Measurements from ENCODE around the gene LCN2. TPM values are rescaled to one million over a fixed set of nuclear protein-coding genes. Genes with fewer than 3 reads are reported as not detected.
"Not testable (repeated sequence)": the region's sequence is repeated elsewhere in the genome, so short reads cannot be mapped to it uniquely, and the experiment has no call there.

LCN2 gene
- polyA plus RNA-seq, 3 donors = 5.9 to 15.6 (median 9.5) TPM

GRCh38 chr9:128124873-128125579, 24.2 kb upstream of the LCN2 start:
- 60 to 73% (median 64%) methylated on average over 16 of the region's 16 CpGs for WGBS, 3 donors
- no peak overlapping the region for H3K27ac ChIP-seq (ENCODE audit: low read depth, low read length)

- no peak overlapping the region for H3K27ac ChIP-seq (ENCODE audit: low read depth, low read length)
- 31 to 45% (median 40%) methylated on average over 10 of the region's 10 CpGs for WGBS, 3 donors
These were observed 23.5 kb upstream of the LCN2 start for GRCh38 chr9:128125580-128126354.

- peak within 1 kb of the TSS; percentile 73 for H3K27ac ChIP-seq (ENCODE audit: low read depth, low read length)
- 0 to 1% (median 0%) methylated on average over 55 to 56 of the region's 56 CpGs for WGBS, 3 donors
These were observed 21.7 kb upstream of the LCN2 start, which contains the start of gene PTGES2 for GRCh38 chr9:128127568-128127989. TSS of gene PTGES2 (minus strand) at chr9:128127729. CDS start at chr9:128127717, 12 bp downstream.

- WGBS, 3 donors = 0% methylated on average over 66 to 82 of the region's 82 CpGs
- H3K27ac ChIP-seq (ENCODE audit: low read depth, low read length) = peak overlapping the region; percentile 73
These were observed 21.0 kb upstream of the LCN2 start for GRCh38 chr9:128127990-128128835.

GRCh38 chr9:128128836-128129590, 20.2 kb upstream of the LCN2 start:
- WGBS, 3 donors = 57 to 63% (median 61%) methylated on average over 29 of the region's 29 CpGs
- no peak overlapping the region for H3K27ac ChIP-seq (ENCODE audit: low read depth, low read length)

- not testable (repeated sequence) for H3K27ac ChIP-seq (ENCODE audit: low read depth, low read length)
- WGBS, 3 donors = 31 to 33% (median 31%) methylated on average over 11 to 12 of the region's 12 CpGs
These were observed 19.2 kb upstream of the LCN2 start for GRCh38 chr9:128129976-128130590.

- WGBS, 3 donors = 55 to 67% (median 66%) methylated on average over 7 of the region's 7 CpGs
- not testable (repeated sequence) for H3K27ac ChIP-seq (ENCODE audit: low read depth, low read length)
These were observed 18.6 kb upstream of the LCN2 start for GRCh38 chr9:128130651-128131050.

GRCh38 chr9:128131346-128131745, 17.9 kb upstream of the LCN2 start:
- WGBS, 3 donors = 89 to 93% (median 92%) methylated on average over 8 of the region's 8 CpGs
- not testable (repeated sequence) for H3K27ac ChIP-seq (ENCODE audit: low read depth, low read length)

GRCh38 chr9:128132139-128132538, 17.1 kb upstream of the LCN2 start:
- 20 to 34% (median 34%) methylated on average over 8 of the region's 8 CpGs for WGBS, 3 donors
- H3K27ac ChIP-seq (ENCODE audit: low read depth, low read length) = not testable (repeated sequence)

- H3K27ac ChIP-seq (ENCODE audit: low read depth, low read length) = not testable (repeated sequence)
- 79 to 83% (median 79%) methylated on average over 8 of the region's 8 CpGs for WGBS, 3 donors
These were observed 13.7 kb upstream of the LCN2 start for GRCh38 chr9:128135561-128135960.

- H3K27ac ChIP-seq (ENCODE audit: low read depth, low read length) = no peak overlapping the region
- 87 to 89% (median 87%) methylated on average over 18 of the region's 18 CpGs for WGBS, 3 donors
These were observed 12.1 kb upstream of the LCN2 start for GRCh38 chr9:128136816-128137793.

- no peak overlapping the region for H3K27ac ChIP-seq (ENCODE audit: low read depth, low read length)
- WGBS, 3 donors = 83 to 93% (median 91%) methylated on average over 3 of the region's 3 CpGs
These were observed 11.3 kb upstream of the LCN2 start for GRCh38 chr9:128138001-128138400.

- WGBS, 3 donors = 47 to 91% (median 87%) methylated on average over 7 to 8 of the region's 16 CpGs
These were observed 9.6 kb upstream of the LCN2 start for GRCh38 chr9:128139621-128140020.

GRCh38 chr9:128141604-128142003, 7.6 kb upstream of the LCN2 start:
- no peak overlapping the region for H3K27ac ChIP-seq (ENCODE audit: low read depth, low read length)
- WGBS, 3 donors = 94 to 97% (median 96%) methylated on average over 3 of the region's 3 CpGs

More at GRCh38 chr9:128139621-128140020, 9.6 kb upstream of the LCN2 start:
- no peak overlapping the region for H3K27ac ChIP-seq (ENCODE audit: low read depth, low read length)

- no peak overlapping the region for H3K27ac ChIP-seq (ENCODE audit: low read depth, low read length)
- 56 to 73% (median 59%) methylated on average over 4 of the region's 4 CpGs for WGBS, 3 donors
These were observed 7.2 kb upstream of the LCN2 start for GRCh38 chr9:128142061-128142460.

GRCh38 chr9:128142596-128142995, 6.7 kb upstream of the LCN2 start:
- WGBS, 3 donors = 81 to 94% (median 89%) methylated on average over 2 of the region's 2 CpGs
- H3K27ac ChIP-seq (ENCODE audit: low read depth, low read length) = no peak overlapping the region

Data from adipose tissue (tissue), 3 donors.